Measurements from ENCODE around the gene TJP1.
"Not testable (repeated sequence)": the region's sequence is repeated elsewhere in the genome, so short reads cannot be mapped to it uniquely, and the experiment has no call there.

The TJP1 gene

GRCh38 chr15:29838352-29839010, 16.2 kb upstream of the TJP1 start:
- no peak for DNase-seq

GRCh38 chr15:29835301-29835700, 13.0 kb upstream of the TJP1 start:
- DNase-seq, result no peak

GRCh38 chr15:29832709-29833108, 10.4 kb upstream of the TJP1 start:
- no peak for DNase-seq

GRCh38 chr15:29826908-29827820, 4.9 kb upstream of the TJP1 start:
- DNase-seq, result no peak

GRCh38 chr15:29825227-29825626, 3.0 kb upstream of the TJP1 start:
- DNase-seq, result peak; percentile 70

- DNase-seq, result peak; percentile 8
These were observed 604 bp upstream of the TJP1 start for GRCh38 chr15:29822684-29823459.

- DNase-seq, result peak; percentile 75
These were observed 710 bp downstream of the TJP1 start for GRCh38 chr15:29821416-29822099.

- no peak for DNase-seq
These were observed 1.7 kb downstream of the TJP1 start for GRCh38 chr15:29820394-29821154.

- DNase-seq, result no peak
These were observed 2.3 kb downstream of the TJP1 start for GRCh38 chr15:29819979-29820378.

GRCh38 chr15:29818141-29818540, 4.1 kb downstream of the TJP1 start:
- DNase-seq, result no peak

GRCh38 chr15:29817455-29817854, 4.8 kb downstream of the TJP1 start:
- DNase-seq, result not testable (repeated sequence)

- DNase-seq, result no peak
These were observed 7.1 kb downstream of the TJP1 start for GRCh38 chr15:29815000-29815710.

GRCh38 chr15:29813009-29813408, 9.3 kb downstream of the TJP1 start:
- DNase-seq, result no peak

- DNase-seq, result no peak
These were observed 9.9 kb downstream of the TJP1 start for GRCh38 chr15:29812384-29812694.

- no peak for DNase-seq
These were observed 10.4 kb downstream of the TJP1 start for GRCh38 chr15:29811691-29812383.

- no peak for DNase-seq
These were observed 16.6 kb downstream of the TJP1 start for GRCh38 chr15:29805708-29806104.

GRCh38 chr15:29805043-29805707, 17.1 kb downstream of the TJP1 start:
- DNase-seq, result no peak

GRCh38 chr15:29802411-29802810, 19.9 kb downstream of the TJP1 start:
- DNase-seq, result no peak

GRCh38 chr15:29800491-29801366, 21.5 kb downstream of the TJP1 start:
- DNase-seq, result no peak
